GM10266 (cell line): ENCODE measurements around the gene FHIT.

Source experiments
- DNase-seq: peaks from one replicate; pipeline ENCODE4 v3.0.0; 2012; ENCODE audit errors: extremely low spot score
- CTCF ChIP-seq: IDR thresholded peaks from 2 replicates; pipeline ENCODE4 v1.5.1; 2012; ENCODE audit warnings: mild to moderate bottlenecking, low read depth; ENCODE audit not compliant: control insufficient read depth, insufficient read depth; ENCODE audit errors: missing control alignments

Gene FHIT

GRCh38 chr3:60475096-60475495 is 776.2 kb downstream of the FHIT start:
- no peak for TF ChIP-seq CTCF
- DNase-seq, result no peak

GRCh38 chr3:60469481-60469880 is 781.8 kb downstream of the FHIT start:
- no peak for TF ChIP-seq CTCF
- no peak for DNase-seq

- TF ChIP-seq CTCF, result no peak
- DNase-seq, result no peak
These were observed 787.6 kb downstream of the FHIT start for GRCh38 chr3:60463685-60464084.

- DNase-seq, result no peak
These were observed 790.0 kb downstream of the FHIT start for GRCh38 chr3:60461267-60461666.

GRCh38 chr3:60456180-60456579 is 795.1 kb downstream of the FHIT start:
- no peak for TF ChIP-seq CTCF
- no peak for DNase-seq

More at GRCh38 chr3:60461267-60461666, 790.0 kb downstream of the FHIT start:
- TF ChIP-seq CTCF, result no peak

- DNase-seq, result no peak
- TF ChIP-seq CTCF, result no peak
These were observed 797.9 kb downstream of the FHIT start for GRCh38 chr3:60453326-60453725.

GRCh38 chr3:60448696-60449095 is 802.6 kb downstream of the FHIT start:
- TF ChIP-seq CTCF, result no peak
- no peak for DNase-seq
